ENCODE measurements around the gene SNTA1. TPM values are rescaled to one million over a fixed set of nuclear protein-coding genes. Genes with fewer than 3 reads are reported as not detected.
A peak's percentile ranks its signal among the peaks of the same experiment; 100 is the strongest.

SNTA1 gene
- total RNA-seq, 2 donors from 2014 or later, result 19.8 to 22.6 TPM

- Histone ChIP-seq H3K4me1 (peaks cover 25% of the 10 kb centered on the region), H3K27me3 (no peaks in the 10 kb centered on the region), H3K4me3 (peak overlapping the region in 1 of 2 donors; percentile 92), H3K9me3 (no peaks in the 10 kb centered on the region), H3K27ac (peak overlapping the region in 1 of 4 donors; percentile 52), H3K36me3 (replicated peaks in 1 of 2; ENCODE audit: insufficient read depth in 1 of 2, low read depth in 2 of 2) (no peaks in the 10 kb centered on the region)
- no peak for TF ChIP-seq CTCF (IDR thresholded peaks at IDR 0.05)
- TF ChIP-seq POLR2A (IDR thresholded peaks at IDR 0.05), result no peak
- intact Hi-C loops (cut with DNase I), result no loop called here
- 39 to 48% methylated on average over 8 of the region's 8 CpGs for WGBS, 2 donors
- ATAC-seq, result no peak
- no peak for DNase-seq
Measured at GRCh38 chr20:33401921-33402369, 41.6 kb downstream of the SNTA1 start.

- ATAC-seq (peak; percentile 96), DNase-seq (peak; percentile 86 to 89 (median 87))
- Histone ChIP-seq H3K36me3 (replicated peaks in 1 of 2; ENCODE audit: insufficient read depth in 1 of 2, low read depth in 2 of 2) (no peaks in the 10 kb centered on the region), H3K9me3 (no peaks in the 10 kb centered on the region), H3K4me1 (peaks cover 25% of the 10 kb centered on the region), H3K27me3 (no peaks in the 10 kb centered on the region), H3K4me3 (peak within 1 kb of the TSS; percentile 89 to 92), H3K27ac (peak within 1 kb of the TSS in 3 of 4 donors; percentile 34 to 58 (median 52))
- WGBS, 2 donors, result 0% methylated on average over 6 to 43 of the region's 43 CpGs
- TF ChIP-seq POLR2A (IDR thresholded peaks at IDR 0.05), result peak in 2 of 3 donors; percentile 63
- TF ChIP-seq CTCF (IDR thresholded peaks at IDR 0.05), result peak in 1 of 7 experiments; percentile 17
- intact Hi-C loops (cut with DNase I), result no loop called here
Measured at GRCh38 chr20:33401184-33401920, 42.2 kb downstream of the SNTA1 start, which contains the start of gene CDK5RAP1. Gene CDK5RAP1 (minus strand): TSS chr20:33401519. CDS start chr20:33397064, 4,455 bp downstream.

GRCh38 chr20:33400812-33401183 is 42.8 kb downstream of the SNTA1 start:
- intact Hi-C loops (cut with DNase I), result no loop called here
- DNase-seq, result no peak
- 0 to 1% methylated on average over 4 to 8 of the region's 8 CpGs for WGBS, 2 donors
- peaks cover 25% of the 10 kb centered on the region for H3K4me1 ChIP-seq
- peak overlapping the region in 2 of 4 donors; percentile 52 to 58 for H3K27ac ChIP-seq
- peak overlapping the region; percentile 89 to 92 for H3K4me3 ChIP-seq
- no peaks in the 10 kb centered on the region for H3K36me3 ChIP-seq (replicated peaks in 1 of 2; ENCODE audit: insufficient read depth in 1 of 2, low read depth in 2 of 2)
- H3K9me3 ChIP-seq, result no peaks in the 10 kb centered on the region
- ATAC-seq, result no peak
- H3K27me3 ChIP-seq, result no peaks in the 10 kb centered on the region
- TF ChIP-seq POLR2A (IDR thresholded peaks at IDR 0.05) (no peak), CTCF (IDR thresholded peaks at IDR 0.05) (no peak)

- H3K4me3 ChIP-seq, result no peak overlapping the region
Measured at GRCh38 chr20:33399924-33400323, 43.6 kb downstream of the SNTA1 start.

More at GRCh38 chr20:33399924-33400323, 43.6 kb downstream of the SNTA1 start:
- intact Hi-C loops (cut with DNase I), result no loop called here
- H3K27me3 ChIP-seq, result no peaks in the 10 kb centered on the region
- DNase-seq (no peak), ATAC-seq (no peak)
- H3K27ac ChIP-seq, result no peak overlapping the region
- no peaks in the 10 kb centered on the region for H3K9me3 ChIP-seq
- peaks cover 25% of the 10 kb centered on the region for H3K4me1 ChIP-seq
- TF ChIP-seq CTCF (IDR thresholded peaks at IDR 0.05) (no peak), POLR2A (IDR thresholded peaks at IDR 0.05) (no peak)
- 34 to 59% methylated on average over 6 of the region's 6 CpGs for WGBS, 2 donors
- H3K36me3 ChIP-seq (replicated peaks in 1 of 2; ENCODE audit: insufficient read depth in 1 of 2, low read depth in 2 of 2), result no peaks in the 10 kb centered on the region
